ENCODE measurements around the gene PROSER2.

PROSER2 gene

DNA sequence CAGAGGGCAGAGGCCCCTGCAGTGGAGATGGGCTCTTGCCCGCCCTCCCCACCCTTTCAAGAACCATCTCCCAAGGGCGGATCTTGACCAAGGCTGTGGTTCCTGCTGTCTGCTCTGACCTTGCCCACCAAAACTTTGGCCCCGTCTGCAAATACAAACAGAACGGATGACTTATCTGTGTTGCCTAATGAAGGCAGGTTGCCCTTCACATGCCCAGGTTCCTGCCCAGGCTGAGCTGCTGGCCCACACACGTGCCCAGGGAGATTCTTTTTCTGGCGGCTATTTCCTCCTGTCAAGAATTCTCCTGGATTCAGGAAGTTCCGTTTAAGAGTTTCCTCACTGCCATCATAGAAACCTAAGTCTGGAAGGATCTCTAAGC is 78.3 kb downstream of the PROSER2 start:
- TF ChIP-seq, protein P1, sequence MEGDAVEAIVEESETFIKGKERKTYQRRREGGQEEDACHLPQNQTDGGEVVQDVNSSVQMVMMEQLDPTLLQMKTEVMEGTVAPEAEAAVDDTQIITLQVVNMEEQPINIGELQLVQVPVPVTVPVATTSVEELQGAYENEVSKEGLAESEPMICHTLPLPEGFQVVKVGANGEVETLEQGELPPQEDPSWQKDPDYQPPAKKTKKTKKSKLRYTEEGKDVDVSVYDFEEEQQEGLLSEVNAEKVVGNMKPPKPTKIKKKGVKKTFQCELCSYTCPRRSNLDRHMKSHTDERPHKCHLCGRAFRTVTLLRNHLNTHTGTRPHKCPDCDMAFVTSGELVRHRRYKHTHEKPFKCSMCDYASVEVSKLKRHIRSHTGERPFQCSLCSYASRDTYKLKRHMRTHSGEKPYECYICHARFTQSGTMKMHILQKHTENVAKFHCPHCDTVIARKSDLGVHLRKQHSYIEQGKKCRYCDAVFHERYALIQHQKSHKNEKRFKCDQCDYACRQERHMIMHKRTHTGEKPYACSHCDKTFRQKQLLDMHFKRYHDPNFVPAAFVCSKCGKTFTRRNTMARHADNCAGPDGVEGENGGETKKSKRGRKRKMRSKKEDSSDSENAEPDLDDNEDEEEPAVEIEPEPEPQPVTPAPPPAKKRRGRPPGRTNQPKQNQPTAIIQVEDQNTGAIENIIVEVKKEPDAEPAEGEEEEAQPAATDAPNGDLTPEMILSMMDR (IDR thresholded peaks at IDR 0.05; ENCODE audit: low read depth, low read length) = no peak
- Histone ChIP-seq H3K27ac (no peak overlapping the region), H3K36me3 (no peaks in the 10 kb centered on the region), H3K9me3 (ENCODE audit: severe bottlenecking) (no peaks in the 10 kb centered on the region), H3K27me3 (ENCODE audit: insufficient read depth, low read depth, severe bottlenecking) (no peaks in the 10 kb centered on the region), H3K4me3 (ENCODE audit: low read depth, low read length) (no peak overlapping the region)
- no peak for DNase-seq

DNA sequence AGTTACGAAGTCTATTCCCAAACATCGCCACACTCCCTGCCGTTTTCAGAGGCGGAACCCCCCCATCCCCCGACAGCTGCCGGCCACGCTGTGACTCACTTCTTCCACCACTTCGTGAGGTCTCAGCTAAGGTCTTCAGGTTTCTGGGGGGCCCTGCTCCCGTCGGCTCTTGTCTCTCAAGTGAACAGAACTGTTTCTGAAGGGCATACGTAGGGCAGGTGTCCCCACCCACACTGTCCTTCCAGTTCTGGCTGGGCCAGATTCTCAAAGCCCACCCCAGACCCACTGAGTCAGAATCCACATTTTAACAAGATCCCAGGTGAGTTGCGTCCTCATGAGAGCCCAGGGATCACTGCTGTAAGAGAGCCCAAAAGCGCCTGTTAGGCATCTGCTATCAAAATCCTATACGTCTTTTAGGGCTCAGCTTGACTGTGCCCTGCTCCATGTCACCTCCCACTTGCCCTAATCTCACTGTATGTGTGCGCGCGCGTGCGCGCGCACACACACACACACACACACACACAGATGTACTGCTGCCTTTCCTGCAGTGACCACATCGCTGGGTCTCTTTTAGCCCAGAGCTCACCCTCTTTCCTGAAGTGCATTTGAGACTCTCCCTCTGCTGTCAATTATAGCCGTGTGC is 78.8 kb downstream of the PROSER2 start:
- DNase-seq = no peak
- Histone ChIP-seq H3K4me3 (ENCODE audit: low read depth, low read length) (no peak overlapping the region), H3K27me3 (ENCODE audit: insufficient read depth, low read depth, severe bottlenecking) (no peaks in the 10 kb centered on the region), H3K9me3 (ENCODE audit: severe bottlenecking) (no peaks in the 10 kb centered on the region), H3K36me3 (no peaks in the 10 kb centered on the region), H3K27ac (no peak overlapping the region)
- TF ChIP-seq, protein P1 (IDR thresholded peaks at IDR 0.05; ENCODE audit: low read depth, low read length) = no peak

DNA sequence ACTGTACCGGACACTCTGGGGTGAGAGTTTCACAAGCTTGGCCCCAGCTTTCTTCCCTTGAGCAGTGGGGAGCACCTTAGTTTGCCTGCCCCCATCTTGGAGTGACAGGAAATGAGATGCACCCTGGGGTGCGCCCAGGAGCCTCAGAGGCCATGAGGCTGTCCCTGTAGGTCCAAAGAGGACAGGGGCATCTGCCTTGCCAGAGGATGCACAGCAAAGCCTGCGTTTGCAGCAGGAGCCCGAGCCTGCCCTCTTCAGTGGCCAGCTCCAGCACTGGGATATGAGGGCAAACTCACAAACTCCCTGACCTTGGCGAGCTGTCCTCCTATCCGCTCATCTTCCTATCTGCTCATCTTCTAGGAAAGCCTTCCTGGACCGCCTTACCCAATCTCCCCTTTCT is 79.5 kb downstream of the PROSER2 start:
- Histone ChIP-seq H3K4me3 (ENCODE audit: low read depth, low read length) (no peak overlapping the region), H3K36me3 (no peaks in the 10 kb centered on the region), H3K27ac (no peak overlapping the region), H3K9me3 (ENCODE audit: severe bottlenecking) (no peaks in the 10 kb centered on the region), H3K27me3 (ENCODE audit: insufficient read depth, low read depth, severe bottlenecking) (no peaks in the 10 kb centered on the region)
- DNase-seq = no peak
- TF ChIP-seq, protein P1 (IDR thresholded peaks at IDR 0.05; ENCODE audit: low read depth, low read length) = no peak

DNA sequence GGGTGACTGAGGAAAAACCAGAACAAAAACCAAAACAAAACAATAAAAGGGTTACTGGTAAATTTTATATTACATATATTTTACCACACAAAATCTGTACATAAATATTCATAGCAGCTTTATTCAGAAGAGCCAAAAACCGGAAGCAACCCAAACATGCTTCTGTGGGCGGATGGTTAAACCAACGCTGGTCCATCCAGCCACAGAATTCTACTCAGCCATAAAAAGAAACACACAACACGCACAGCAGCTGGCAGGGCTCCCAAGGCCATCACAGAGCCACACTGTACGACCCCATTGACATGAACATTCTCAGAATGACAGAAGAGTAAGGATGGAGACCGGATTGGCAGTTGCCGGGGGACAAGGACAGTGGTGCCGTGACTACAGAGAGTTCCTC is 83.6 kb downstream of the PROSER2 start:
- TF ChIP-seq, protein P1 (IDR thresholded peaks at IDR 0.05; ENCODE audit: low read depth, low read length) = no peak
- no peak for DNase-seq
- Histone ChIP-seq H3K27me3 (ENCODE audit: insufficient read depth, low read depth, severe bottlenecking) (no peaks in the 10 kb centered on the region), H3K36me3 (no peaks in the 10 kb centered on the region), H3K9me3 (ENCODE audit: severe bottlenecking) (no peaks in the 10 kb centered on the region), H3K27ac (no peak overlapping the region), H3K4me3 (ENCODE audit: low read depth, low read length) (no peak overlapping the region)

DNA sequence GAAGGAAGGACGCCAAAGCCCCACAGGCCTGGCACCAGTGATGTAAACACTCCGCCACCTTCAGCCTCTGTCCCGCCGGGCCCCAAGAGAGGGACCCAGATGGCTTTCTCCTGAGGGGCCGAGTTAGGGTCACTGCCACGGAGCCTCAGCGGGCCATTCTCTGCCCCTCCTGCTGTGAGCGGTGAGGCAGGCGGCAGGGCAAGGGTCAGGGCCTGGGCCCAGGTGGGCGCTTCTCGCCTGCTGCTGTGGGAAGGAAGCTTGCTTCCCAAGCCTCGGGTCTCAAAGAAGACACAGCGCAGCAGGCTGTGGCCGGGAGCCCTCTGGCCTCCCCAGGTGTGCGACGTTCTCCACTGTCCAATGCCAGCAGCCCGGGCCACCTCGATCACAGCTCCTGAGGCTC is 84.8 kb downstream of the PROSER2 start:
- Histone ChIP-seq H3K27ac (no peak overlapping the region), H3K4me3 (ENCODE audit: low read depth, low read length) (no peak overlapping the region), H3K27me3 (ENCODE audit: insufficient read depth, low read depth, severe bottlenecking) (no peaks in the 10 kb centered on the region), H3K9me3 (ENCODE audit: severe bottlenecking) (no peaks in the 10 kb centered on the region), H3K36me3 (no peaks in the 10 kb centered on the region)
- no peak for DNase-seq
- TF ChIP-seq, protein P1 (IDR thresholded peaks at IDR 0.05; ENCODE audit: low read depth, low read length) = no peak

DNA sequence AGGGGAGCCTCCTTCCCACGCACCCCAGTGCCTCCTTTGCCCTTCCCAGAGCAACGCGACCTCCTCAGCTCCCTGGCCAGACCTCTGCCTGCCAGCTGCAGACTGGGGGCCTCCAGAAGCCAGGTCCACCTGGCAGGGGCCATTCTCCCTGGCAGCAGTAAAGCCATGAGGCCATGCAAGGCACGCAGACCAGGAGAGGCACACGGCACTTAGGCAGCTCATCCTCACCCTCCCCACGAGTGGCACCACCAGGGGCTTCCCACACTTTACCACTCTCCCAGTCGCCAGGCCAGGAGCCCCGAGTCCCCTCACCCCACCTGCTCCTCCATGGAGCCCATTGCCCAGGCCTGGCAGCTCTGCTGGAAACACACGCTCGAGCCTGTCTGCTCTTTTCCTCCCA is 85.4 kb downstream of the PROSER2 start:
- TF ChIP-seq, protein P1 (IDR thresholded peaks at IDR 0.05; ENCODE audit: low read depth, low read length) = no peak
- no peak for DNase-seq
- no peak overlapping the region for H3K27ac ChIP-seq
- H3K4me3 ChIP-seq (ENCODE audit: low read depth, low read length) = no peak overlapping the region
- H3K9me3 ChIP-seq (ENCODE audit: severe bottlenecking) = no peaks in the 10 kb centered on the region
- no peaks in the 10 kb centered on the region for H3K36me3 ChIP-seq
- no peaks in the 10 kb centered on the region for H3K27me3 ChIP-seq (ENCODE audit: insufficient read depth, low read depth, severe bottlenecking)
